Measurements from ENCODE around the gene FKBP6. TPM values are rescaled to one million over a fixed set of nuclear protein-coding genes. Genes with fewer than 3 reads are reported as not detected.
"Not testable (repeated sequence)": the region's sequence is repeated elsewhere in the genome, so short reads cannot be mapped to it uniquely, and the experiment has no call there.

FKBP6 gene
- polyA plus RNA-seq, 4 donors, result 0.29 to 0.90 (median 0.78) TPM; not detected in 1

GRCh38 chr7:73353243-73353642 lies 25.3 kb downstream of the FKBP6 start:
- no peak for DNase-seq (ENCODE audit: low read depth in 4 of 4, low spot score in 2 of 4)

- DNase-seq (ENCODE audit: low read depth in 4 of 4, low spot score in 2 of 4), result no peak
These were observed 26.2 kb downstream of the FKBP6 start for GRCh38 chr7:73354196-73354595.

- DNase-seq (ENCODE audit: low read depth in 4 of 4, low spot score in 2 of 4), result no peak
These were observed 26.9 kb downstream of the FKBP6 start for GRCh38 chr7:73354821-73355220.

- no peak for DNase-seq (ENCODE audit: low read depth in 4 of 4, low spot score in 2 of 4)
These were observed 28.2 kb downstream of the FKBP6 start for GRCh38 chr7:73356159-73356558.

- DNase-seq (ENCODE audit: low read depth in 4 of 4, low spot score in 2 of 4), result no peak
These were observed 30.8 kb downstream of the FKBP6 start for GRCh38 chr7:73358590-73359275.

GRCh38 chr7:73359306-73359705 lies 31.3 kb downstream of the FKBP6 start:
- DNase-seq (ENCODE audit: low read depth in 4 of 4, low spot score in 2 of 4), result no peak

- DNase-seq (ENCODE audit: low read depth in 4 of 4, low spot score in 2 of 4), result no peak
These were observed 31.9 kb downstream of the FKBP6 start for GRCh38 chr7:73359746-73360375.

- DNase-seq (ENCODE audit: low read depth in 4 of 4, low spot score in 2 of 4), result not testable (repeated sequence)
These were observed 32.6 kb downstream of the FKBP6 start for GRCh38 chr7:73360590-73360989.

GRCh38 chr7:73363225-73364005 lies 35.5 kb downstream of the FKBP6 start:
- no peak for DNase-seq (ENCODE audit: low read depth in 4 of 4, low spot score in 2 of 4)

GRCh38 chr7:73364006-73364728 lies 36.2 kb downstream of the FKBP6 start:
- no peak for DNase-seq (ENCODE audit: low read depth in 4 of 4, low spot score in 2 of 4)

- no peak for DNase-seq (ENCODE audit: low read depth in 4 of 4, low spot score in 2 of 4)
These were observed 38.2 kb downstream of the FKBP6 start for GRCh38 chr7:73366127-73366526.

- no peak for DNase-seq (ENCODE audit: low read depth in 4 of 4, low spot score in 2 of 4)
These were observed 39.0 kb downstream of the FKBP6 start for GRCh38 chr7:73366990-73367389.

GRCh38 chr7:73369009-73369408 lies 41.0 kb downstream of the FKBP6 start:
- no peak for DNase-seq (ENCODE audit: low read depth in 4 of 4, low spot score in 2 of 4)

- DNase-seq (ENCODE audit: low read depth in 4 of 4, low spot score in 2 of 4), result no peak
These were observed 41.7 kb downstream of the FKBP6 start for GRCh38 chr7:73369622-73370021.

- DNase-seq (ENCODE audit: low read depth in 4 of 4, low spot score in 2 of 4), result no peak
These were observed 45.8 kb downstream of the FKBP6 start for GRCh38 chr7:73373741-73374140.

- DNase-seq (ENCODE audit: low read depth in 4 of 4, low spot score in 2 of 4), result not testable (repeated sequence)
These were observed 48.3 kb downstream of the FKBP6 start for GRCh38 chr7:73376262-73376661.

GRCh38 chr7:73376671-73377412 lies 48.9 kb downstream of the FKBP6 start:
- no peak for DNase-seq (ENCODE audit: low read depth in 4 of 4, low spot score in 2 of 4)

- not testable (repeated sequence) for DNase-seq (ENCODE audit: low read depth in 4 of 4, low spot score in 2 of 4)
These were observed 49.6 kb downstream of the FKBP6 start for GRCh38 chr7:73377413-73378200.

GRCh38 chr7:73382934-73383503 lies 55.1 kb downstream of the FKBP6 start:
- no peak for DNase-seq (ENCODE audit: low read depth in 4 of 4, low spot score in 2 of 4)

All from left renal cortex interstitium (tissue), 4 donors.